BE2C (cell line): ENCODE measurements around the gene TTI1.

Experiments used
- DNase-seq: peaks from one replicate; pipeline ENCODE4 v3.0.0-alpha.2; 2020
- H3K27me3 ChIP-seq: fragments of 250-450 bp; sonication (Bioruptor Pico); 2 replicates; pipeline ENCODE4 v1.5.1; 2020; ENCODE audit warnings: mild to moderate bottlenecking
- H3K36me3 ChIP-seq: fragments of 250-450 bp; sonication (Bioruptor Pico); 2 replicates; pipeline ENCODE4 v1.5.1; 2020; ENCODE audit warnings: mild to moderate bottlenecking
- H3K4me1 ChIP-seq: fragments of 250-450 bp; sonication (Bioruptor Pico); 2 replicates; pipeline ENCODE4 v1.5.1; 2020
- H3K4me3 ChIP-seq: 2 replicates; pipeline ENCODE4 v1.5.1; 2011; ENCODE audit warnings: low read depth, low read length
- H3K9me3 ChIP-seq: fragments of 250-450 bp; sonication (Bioruptor Pico); 2 replicates; pipeline ENCODE4 v1.5.1; 2020
- CTCF ChIP-seq: IDR thresholded peaks from 2 replicates; pipeline ENCODE4 v1.5.1; 2012; ENCODE audit warnings: mild to moderate bottlenecking, low read depth, low read length

Gene TTI1

GRCh38 chr20:38023181-38024001 is 9.9 kb downstream of the TTI1 start:
- DNase-seq = no peak
- no peaks in the 10 kb centered on the region for H3K4me1 ChIP-seq
- H3K4me3 ChIP-seq = no peak overlapping the region
- H3K27me3 ChIP-seq = no peaks in the 10 kb centered on the region
- peaks cover 8% of the 10 kb centered on the region for H3K36me3 ChIP-seq
- no peak for TF ChIP-seq CTCF
- H3K9me3 ChIP-seq = no peaks in the 10 kb centered on the region

- Histone ChIP-seq H3K4me1 (no peaks in the 10 kb centered on the region), H3K36me3 (peaks cover 28% of the 10 kb centered on the region), H3K4me3 (no peak overlapping the region), H3K9me3 (no peaks in the 10 kb centered on the region), H3K27me3 (no peaks in the 10 kb centered on the region)
- no peak for TF ChIP-seq CTCF
- no peak for DNase-seq
Observed at GRCh38 chr20:38021087-38021772, 12.0 kb downstream of the TTI1 start.

- no peak for DNase-seq
- Histone ChIP-seq H3K9me3 (no peaks in the 10 kb centered on the region), H3K27me3 (no peaks in the 10 kb centered on the region), H3K4me3 (no peak overlapping the region), H3K36me3 (peaks cover 35% of the 10 kb centered on the region), H3K4me1 (no peaks in the 10 kb centered on the region)
- no peak for TF ChIP-seq CTCF
Observed at GRCh38 chr20:38018385-38018784, 14.9 kb downstream of the TTI1 start.

- peaks cover 39% of the 10 kb centered on the region for H3K36me3 ChIP-seq
- no peak overlapping the region for H3K4me3 ChIP-seq
- TF ChIP-seq CTCF = no peak
Observed at GRCh38 chr20:38017959-38018358, 15.3 kb downstream of the TTI1 start.

GRCh38 chr20:38013887-38014286 is 19.4 kb downstream of the TTI1 start:
- Histone ChIP-seq H3K36me3 (peaks cover 65% of the 10 kb centered on the region), H3K4me3 (no peak overlapping the region)
- TF ChIP-seq CTCF = no peak

More at GRCh38 chr20:38017959-38018358, 15.3 kb downstream of the TTI1 start:
- H3K27me3 ChIP-seq = no peaks in the 10 kb centered on the region
- no peaks in the 10 kb centered on the region for H3K9me3 ChIP-seq
- H3K4me1 ChIP-seq = no peaks in the 10 kb centered on the region
- no peak for DNase-seq

GRCh38 chr20:38012332-38012731 is 20.9 kb downstream of the TTI1 start:
- no peak for DNase-seq
- Histone ChIP-seq H3K4me3 (no peak overlapping the region), H3K36me3 (peaks cover 59% of the 10 kb centered on the region), H3K4me1 (peaks cover 7% of the 10 kb centered on the region), H3K9me3 (no peaks in the 10 kb centered on the region), H3K27me3 (no peaks in the 10 kb centered on the region)
- no peak for TF ChIP-seq CTCF

More at GRCh38 chr20:38013887-38014286, 19.4 kb downstream of the TTI1 start:
- H3K27me3 ChIP-seq = no peaks in the 10 kb centered on the region
- H3K9me3 ChIP-seq = no peaks in the 10 kb centered on the region
- no peak for DNase-seq
- H3K4me1 ChIP-seq = no peaks in the 10 kb centered on the region
